LNCAP (cell line): ENCODE data around the gene BAAT.
A peak's percentile ranks its signal among the peaks of the same experiment; 100 is the strongest.

Source experiments
- CTCF ChIP-seq: fragments of 450-650 bp; IDR thresholded peaks from 2 replicates; pipeline ENCODE4 v1.5.1; 2017; ENCODE audit warnings: mild to moderate bottlenecking

Gene BAAT

GRCh38 chr9:101398068-101398929 is 13.5 kb upstream of the BAAT start, which contains the start of the genes MRPL50 and ZNF189:
Gene MRPL50, minus strand, starts transcription at chr9:101398618. Its CDS starts 26 bp downstream, at chr9:101398592.
Gene ZNF189, plus strand, starts transcription at chr9:101398851. Its CDS starts 306 bp downstream, at chr9:101399157.
- TF ChIP-seq CTCF, result no peak

GRCh38 chr9:101397746-101398067 is 12.9 kb upstream of the BAAT start:
- no peak for TF ChIP-seq CTCF

GRCh38 chr9:101394687-101395086 is 9.9 kb upstream of the BAAT start:
- TF ChIP-seq CTCF, result no peak

- no peak for TF ChIP-seq CTCF
These were observed 8.3 kb upstream of the BAAT start for GRCh38 chr9:101393135-101393534.

GRCh38 chr9:101388507-101388993 is 3.7 kb upstream of the BAAT start:
- TF ChIP-seq CTCF, result peak; percentile 59

- peak; percentile 60 for TF ChIP-seq CTCF
These were observed 3.2 kb upstream of the BAAT start for GRCh38 chr9:101387871-101388506.

GRCh38 chr9:101383361-101383760 is 1.4 kb downstream of the BAAT start:
- no peak for TF ChIP-seq CTCF
